ENCODE results near the gene YIF1A.
"Not testable (repeated sequence)": the region's sequence is repeated elsewhere in the genome, so short reads cannot be mapped to it uniquely, and the experiment has no call there.

The YIF1A gene

GRCh38 chr11:66268952-66269905, 19.7 kb downstream of the YIF1A start:
- no peak for DNase-seq (ENCODE audit: low spot score)

DNA sequence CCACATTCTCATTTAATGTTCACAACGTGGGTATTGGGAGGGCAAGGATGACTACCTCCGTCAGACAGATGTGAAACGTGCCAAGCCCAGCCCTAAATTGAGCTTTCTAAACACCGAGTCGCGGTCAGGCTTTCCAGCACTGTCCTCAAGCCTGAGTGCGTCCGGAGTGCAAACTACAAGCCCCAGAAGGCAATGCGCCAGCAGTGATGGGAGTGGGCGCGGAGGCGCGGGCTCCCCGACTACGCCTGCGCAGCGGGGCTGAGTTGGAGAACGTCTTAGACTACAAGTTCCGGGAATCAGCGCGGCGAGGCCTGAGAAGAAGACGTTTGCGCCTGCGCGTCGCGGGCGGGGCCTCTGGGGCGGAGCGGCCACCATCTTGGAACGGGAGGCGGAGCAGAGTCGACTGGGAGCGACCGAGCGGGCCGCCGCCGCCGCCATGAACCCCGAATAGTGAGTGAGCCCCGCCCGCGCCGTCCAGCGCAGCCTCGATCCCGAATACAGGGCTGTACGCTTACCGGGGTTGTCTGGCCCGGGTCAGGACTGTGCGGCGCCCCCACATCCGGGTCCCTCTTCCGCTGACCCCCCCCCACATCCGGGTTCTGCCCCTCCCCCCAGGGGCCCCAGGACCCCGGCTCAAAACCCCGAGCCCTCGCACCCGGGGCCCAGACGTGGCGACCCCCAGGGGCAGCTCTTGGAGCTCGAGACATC, 20.5 kb downstream of the YIF1A start, which contains the start of gene RAB1B:
Gene RAB1B (plus strand): TSS at position 396 of the 708 bp plus-strand sequence. CDS start 41 bp downstream, at position 437.
- DNase-seq (ENCODE audit: low spot score), result peak; percentile 100

DNA sequence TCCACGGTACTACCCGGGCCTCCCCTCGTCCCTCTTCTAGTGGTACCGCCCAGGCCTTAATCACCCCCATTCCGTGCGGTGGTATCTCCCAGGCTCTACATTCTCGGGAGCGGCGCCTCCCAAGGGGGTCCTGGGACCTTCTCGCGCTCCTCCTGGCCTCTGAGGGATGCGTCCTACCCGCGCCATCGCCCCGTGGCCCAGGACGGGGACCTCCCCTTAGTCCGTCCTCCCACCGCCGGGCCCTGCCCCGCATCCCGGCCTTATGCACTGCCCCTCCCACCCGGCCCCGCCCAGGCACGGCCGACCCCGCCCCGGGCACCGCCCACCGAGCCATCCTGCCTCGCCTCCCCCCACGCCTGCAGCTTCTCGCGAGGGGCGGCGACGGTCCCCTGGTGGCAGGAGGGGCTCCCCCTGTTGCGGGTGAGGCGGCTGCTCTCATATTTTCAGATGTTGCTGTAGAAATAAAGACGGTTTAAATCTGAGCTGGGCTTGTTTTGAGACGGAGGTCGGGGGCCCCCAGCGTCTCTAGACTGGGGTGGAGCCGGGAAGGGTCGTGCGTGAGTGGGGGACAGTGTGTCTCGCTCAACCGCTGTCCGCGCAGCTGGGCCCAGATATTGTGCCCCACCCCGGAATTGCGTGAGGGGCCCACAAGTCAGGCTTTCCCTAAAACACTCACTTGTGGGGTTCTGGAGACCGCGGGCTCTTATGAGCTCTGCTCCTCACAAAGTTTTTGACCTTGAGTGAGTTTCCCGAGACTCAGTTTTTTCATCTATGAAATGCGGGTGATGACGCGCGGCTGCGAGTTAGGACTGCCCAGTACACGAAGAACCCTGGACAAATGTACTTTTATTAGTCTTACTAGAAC, 21.3 kb downstream of the YIF1A start:
- peak; percentile 96 for DNase-seq (ENCODE audit: low spot score)

GRCh38 chr11:66267039-66267378, 21.9 kb downstream of the YIF1A start:
- DNase-seq (ENCODE audit: low spot score), result no peak

GRCh38 chr11:66266378-66267038, 22.4 kb downstream of the YIF1A start:
- no peak for DNase-seq (ENCODE audit: low spot score)

GRCh38 chr11:66265531-66266377, 23.2 kb downstream of the YIF1A start:
- no peak for DNase-seq (ENCODE audit: low spot score)

DNA sequence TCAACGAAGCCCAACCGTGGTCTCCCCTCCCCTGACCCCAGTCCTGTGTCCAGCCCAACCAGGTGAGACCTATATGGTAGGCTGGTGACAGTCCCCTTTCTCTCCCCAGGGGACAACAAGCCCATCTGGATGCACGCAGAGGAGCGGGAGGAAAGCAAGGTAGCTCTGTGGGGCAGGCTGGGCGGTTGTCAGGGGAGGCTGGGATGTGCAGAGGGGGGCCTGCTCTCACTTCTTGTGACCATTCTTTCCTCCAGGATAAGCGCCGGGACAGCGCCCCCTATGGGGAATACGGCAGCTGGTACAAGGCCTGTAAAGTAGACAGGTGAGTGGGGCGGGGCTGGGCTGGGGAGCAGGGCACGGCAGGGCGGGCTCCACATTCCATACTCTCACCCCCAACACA, 24.0 kb downstream of the YIF1A start:
- no peak for DNase-seq (ENCODE audit: low spot score)

GRCh38 chr11:66264383-66264782, 24.6 kb downstream of the YIF1A start:
- DNase-seq (ENCODE audit: low spot score), result no peak

- no peak for DNase-seq (ENCODE audit: low spot score)
These were observed 25.2 kb downstream of the YIF1A start for GRCh38 chr11:66263785-66264184.

DNA sequence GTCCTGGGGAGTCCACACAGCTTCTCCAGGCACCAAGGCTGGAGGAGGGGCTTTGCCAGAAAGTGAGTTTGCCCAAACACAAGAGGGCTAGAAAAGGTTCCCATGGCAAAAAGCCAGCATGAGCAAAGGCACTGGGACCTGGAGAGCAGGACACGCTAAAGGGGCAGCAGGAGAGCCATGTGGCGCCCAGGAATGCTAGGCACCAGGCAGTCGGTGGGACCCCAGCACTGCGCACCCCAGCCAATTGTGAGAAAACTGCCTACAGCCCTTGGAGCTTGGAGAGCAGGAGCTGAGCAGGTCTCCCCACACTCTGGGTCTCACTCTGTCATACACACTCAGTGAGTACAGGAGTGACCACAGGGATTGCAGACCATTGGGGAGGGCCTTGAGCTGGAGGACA, 25.7 kb downstream of the YIF1A start:
- no peak for DNase-seq (ENCODE audit: low spot score)

DNA sequence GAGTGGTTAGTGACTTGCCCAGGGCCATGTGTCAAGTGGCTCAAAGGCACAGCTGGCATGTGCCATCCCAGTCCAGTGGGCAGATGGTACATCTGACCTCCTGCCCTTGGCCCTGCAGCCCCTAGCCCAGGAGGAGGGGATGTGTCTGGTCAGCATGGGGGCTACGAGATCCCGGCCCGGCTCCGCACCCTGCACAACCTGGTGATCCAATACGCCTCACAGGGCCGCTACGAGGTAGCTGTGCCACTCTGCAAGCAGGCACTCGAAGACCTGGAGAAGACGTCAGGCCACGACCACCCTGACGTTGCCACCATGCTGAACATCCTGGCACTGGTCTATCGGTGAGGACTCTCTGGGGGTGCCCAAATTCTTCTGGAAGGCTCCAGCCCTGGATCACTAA, 26.2 kb downstream of the YIF1A start:
- no peak for DNase-seq (ENCODE audit: low spot score)

DNA sequence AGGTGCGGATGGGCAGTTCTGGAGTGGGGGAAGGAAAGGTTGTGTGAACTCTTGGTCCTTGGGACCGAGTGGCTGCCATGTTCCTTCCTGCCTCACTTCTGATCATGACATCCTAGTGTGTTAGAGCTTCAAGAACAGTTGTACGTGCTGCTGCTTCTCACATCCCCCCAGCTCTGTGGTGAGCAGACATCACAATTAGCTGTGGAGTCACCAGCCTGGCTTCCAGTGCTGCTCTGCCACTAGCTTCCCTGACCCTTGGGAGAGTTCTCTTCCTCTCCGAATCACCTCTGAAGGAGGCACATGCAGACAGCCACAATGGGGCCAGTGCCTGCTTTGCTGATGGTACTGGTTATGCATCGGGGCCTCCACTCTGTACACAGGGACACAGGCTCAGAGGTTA, 26.8 kb downstream of the YIF1A start:
- no peak for DNase-seq (ENCODE audit: low spot score)

- no peak for DNase-seq (ENCODE audit: low spot score)
These were observed 27.4 kb downstream of the YIF1A start for GRCh38 chr11:66261578-66261977.

GRCh38 chr11:66259956-66260355, 29.0 kb downstream of the YIF1A start:
- DNase-seq (ENCODE audit: low spot score), result no peak

DNA sequence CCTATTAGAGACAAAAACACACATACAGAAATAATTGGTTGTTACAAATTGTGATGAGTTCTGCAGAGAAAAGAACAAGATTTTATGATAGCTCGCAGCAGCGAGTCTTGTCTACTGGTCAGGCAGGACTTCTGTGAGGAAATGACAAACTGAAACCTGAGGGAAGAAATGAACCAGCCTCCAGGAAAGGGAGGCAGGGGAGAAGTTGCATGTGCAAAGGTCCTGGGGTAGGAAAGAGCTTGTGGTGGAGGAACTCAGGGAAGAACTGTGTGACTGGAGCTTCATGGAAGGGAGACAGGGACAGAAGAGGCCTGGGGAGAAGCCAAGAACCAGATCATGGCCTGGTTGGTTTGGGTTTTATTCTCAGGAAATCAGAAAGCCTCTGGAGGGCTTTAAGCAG, 29.7 kb downstream of the YIF1A start:
- no peak for DNase-seq (ENCODE audit: low spot score)

GRCh38 chr11:66258473-66258893, 30.5 kb downstream of the YIF1A start:
- DNase-seq (ENCODE audit: low spot score), result no peak

- DNase-seq (ENCODE audit: low spot score), result not testable (repeated sequence)
These were observed 35.9 kb downstream of the YIF1A start for GRCh38 chr11:66253081-66253480.

DNA sequence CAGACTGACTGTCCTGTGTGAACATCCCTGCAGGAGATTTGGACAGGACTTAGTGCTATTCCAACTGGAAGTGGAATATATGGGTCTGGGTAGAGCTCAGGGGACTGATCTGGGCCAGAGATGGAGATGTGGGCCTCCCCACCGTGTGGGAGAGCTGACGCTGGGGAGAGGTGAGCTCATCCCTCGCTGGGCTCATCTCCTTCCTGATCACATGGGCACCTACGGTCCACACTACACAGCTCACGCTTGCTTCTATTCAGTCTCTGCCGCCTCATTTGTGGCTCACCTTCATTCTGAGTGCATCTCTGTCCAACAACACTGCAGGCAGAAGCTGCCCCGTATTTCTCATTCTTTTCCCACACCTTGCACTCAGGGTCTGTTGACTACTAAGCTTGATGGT, 37.1 kb downstream of the YIF1A start:
- DNase-seq (ENCODE audit: low spot score), result no peak

GRCh38 chr11:66248903-66249302, 40.0 kb downstream of the YIF1A start:
- no peak for DNase-seq (ENCODE audit: low spot score)

DNA sequence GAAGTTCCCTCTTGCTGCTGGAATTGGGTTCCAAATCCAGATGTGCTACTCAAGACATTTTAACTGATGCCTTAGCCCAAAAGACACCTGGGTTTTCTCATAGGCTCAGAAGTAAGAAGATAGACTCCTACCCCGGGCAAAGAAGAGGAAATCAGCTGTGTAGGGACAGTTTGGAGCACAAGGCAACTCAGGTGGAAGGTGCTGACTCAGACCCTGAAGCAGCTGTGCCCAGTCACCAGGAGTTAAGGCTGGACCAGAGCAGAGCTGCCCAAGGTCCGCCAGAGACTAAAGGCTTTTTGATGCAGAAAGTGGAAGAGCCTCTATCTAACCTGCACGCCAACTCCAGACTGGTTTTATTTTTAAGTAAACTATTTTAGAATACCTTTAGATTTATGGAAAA, 41.1 kb downstream of the YIF1A start:
- no peak for DNase-seq (ENCODE audit: low spot score)

GRCh38 chr11:66247295-66247694, 41.6 kb downstream of the YIF1A start:
- no peak for DNase-seq (ENCODE audit: low spot score)

All from left forelimb (tissue), 1 donor.